ENCODE results near the gene XYLT1.

- TF ChIP-seq SRF (CRISPR knock-in tag; IDR thresholded peaks at IDR 0.05), result no peak
- TF ChIP-seq GATA2 (CRISPR knock-in tag; IDR thresholded peaks at IDR 0.05), result no peak
- no peak for TF ChIP-seq TCF3 (CRISPR knock-in tag; IDR thresholded peaks at IDR 0.05)
- no peak for TF ChIP-seq ZKSCAN8 (CRISPR knock-in tag; IDR thresholded peaks at IDR 0.05)
- TF ChIP-seq ZBTB43 (CRISPR knock-in tag; IDR thresholded peaks at IDR 0.05), result no peak
- TF ChIP-seq ATF1 (CRISPR knock-in tag; IDR thresholded peaks at IDR 0.05), result no peak
- no peak for TF ChIP-seq ATF1 (tag; IDR thresholded peaks at IDR 0.05)
- no peak for TF ChIP-seq FUS (optimal IDR thresholded peaks at IDR 0.05; ENCODE audit: low read depth, low read length)
- no peak for TF ChIP-seq BRD4 (IDR thresholded peaks at IDR 0.05)
- TF ChIP-seq ZNF253 (CRISPR knock-in tag; conservative IDR thresholded peaks at IDR 0.05), result no peak
- TF ChIP-seq TCF7 (IDR thresholded peaks at IDR 0.05; ENCODE audit: borderline replicate concordance), result no peak
- TF ChIP-seq ZNF121 (CRISPR knock-in tag; conservative IDR thresholded peaks at IDR 0.05), result no peak
- TF ChIP-seq PATZ1 (CRISPR knock-in tag; IDR thresholded peaks at IDR 0.05; ENCODE audit: borderline replicate concordance), result no peak
These were observed 125.7 kb downstream of the XYLT1 start for GRCh38 chr16:17345043-17345442.

All from K562 (cell line).